Natural killer cell treated with Interleukin-12 subunit alpha and Interleukin-12 subunit beta and Interleukin-15 and Interleukin-18, amount 100 ng/mL, for 72 hours (primary cell): ENCODE measurements around the gene TRABD2B. TPM values are rescaled to one million over a fixed set of nuclear protein-coding genes. Genes with fewer than 3 reads are reported as not detected.

Experiments
- ATAC-seq, 2 donors: fragments of 150-1000 bp; cut with Tn5 transposase in 1 of 2; sonication (Bioruptor Pico), chemical (Tn5 transposase) in 1 of 2; 2 replicates each; pipeline ENCODE4 v1.10.0; 2021
- DNase-seq: peaks from one replicate; pipeline ENCODE4 v3.0.0; 2022; ENCODE audit warnings: low spot score
- H3K27ac Mint-ChIP-seq, 2 donors: 1 replicate in 1 of 2; 2 replicates in 1 of 2; pipeline ENCODE4 v1.8.0; 2022; ENCODE audit warnings: mixed read lengths in 2 of 2, mild to moderate bottlenecking in 1 of 2, moderate library complexity in 1 of 2
- H3K27me3 Mint-ChIP-seq, 2 donors: 1 replicate in 1 of 2; 2 replicates in 1 of 2; pipeline ENCODE4 v1.8.0; 2022; ENCODE audit warnings: mixed read lengths in 2 of 2
- H3K36me3 Mint-ChIP-seq: one replicate; pipeline ENCODE4 v1.8.0; 2022; ENCODE audit warnings: mixed read lengths
- H3K4me1 Mint-ChIP-seq, 2 donors: 1 replicate in 1 of 2; 2 replicates in 1 of 2; pipeline ENCODE4 v1.8.0; 2022; ENCODE audit warnings: low read depth in 2 of 2, mixed read lengths in 2 of 2, mild to moderate bottlenecking in 1 of 2
- H3K4me3 Mint-ChIP-seq: one replicate; pipeline ENCODE4 v1.8.0; 2022; ENCODE audit warnings: mixed read lengths
- H3K9me3 Mint-ChIP-seq: 2 replicates; pipeline ENCODE4 v1.8.0; 2022; ENCODE audit warnings: mixed read lengths
- total RNA-seq, 2 donors: library from RNA; stranded (reverse); gene quantifications; one replicate each; pipeline ENCODE4 v1.2.3, GENCODE V29; 2022

TRABD2B gene
- total RNA-seq, 2 donors from 2014 or later, result not detected

- no peaks in the 10 kb centered on the region for H3K36me3 Mint-ChIP-seq
- H3K4me3 Mint-ChIP-seq, result no peak overlapping the region
- no peak overlapping the region for H3K27ac Mint-ChIP-seq
- DNase-seq (no peak), ATAC-seq (no peak)
- no peaks in the 10 kb centered on the region for H3K4me1 Mint-ChIP-seq
- no peaks in the 10 kb centered on the region for H3K9me3 Mint-ChIP-seq
- peaks cover 12 to 19% of the 10 kb centered on the region in 2 donors for H3K27me3 Mint-ChIP-seq
Measured at GRCh38 chr1:48006264-48006663, 9.1 kb upstream of the TRABD2B start.

GRCh38 chr1:48005253-48006117 is 8.3 kb upstream of the TRABD2B start:
- Mint-ChIP-seq H3K9me3 (no peaks in the 10 kb centered on the region), H3K27me3 (peaks cover 9 to 14% of the 10 kb centered on the region in 2 donors), H3K36me3 (no peaks in the 10 kb centered on the region), H3K4me1 (no peaks in the 10 kb centered on the region), H3K4me3 (no peak overlapping the region), H3K27ac (no peak overlapping the region)
- DNase-seq (no peak), ATAC-seq (no peak)

- peaks cover 15 to 30% of the 10 kb centered on the region in 2 donors for H3K27me3 Mint-ChIP-seq
- no peaks in the 10 kb centered on the region for H3K36me3 Mint-ChIP-seq
- H3K9me3 Mint-ChIP-seq, result no peaks in the 10 kb centered on the region
- no peaks in the 10 kb centered on the region for H3K4me1 Mint-ChIP-seq
- DNase-seq (no peak), ATAC-seq (no peak)
- no peak overlapping the region for H3K27ac Mint-ChIP-seq
- H3K4me3 Mint-ChIP-seq, result no peak overlapping the region
Measured at GRCh38 chr1:48003741-48004531, 6.8 kb upstream of the TRABD2B start.

DNA sequence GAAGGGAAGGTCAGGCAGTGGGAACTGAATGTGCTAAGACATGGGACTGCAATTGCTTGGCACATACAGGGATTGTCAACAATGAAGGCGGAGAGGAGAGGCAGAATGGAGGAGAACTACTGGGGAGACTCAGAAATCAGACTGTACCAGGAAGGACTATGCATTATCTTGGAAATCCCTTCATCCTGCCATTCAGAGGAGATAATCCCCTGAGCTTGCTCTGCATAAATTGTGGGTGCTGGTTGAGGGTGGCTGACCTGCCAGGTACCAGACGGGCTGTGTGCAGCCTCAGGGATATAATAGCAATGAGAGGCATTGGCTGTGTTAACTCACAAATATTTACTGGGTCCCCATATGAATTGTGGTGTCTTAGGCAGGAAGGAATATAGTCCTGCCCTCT is 5.0 kb upstream of the TRABD2B start:
- Mint-ChIP-seq H3K36me3 (no peaks in the 10 kb centered on the region), H3K4me3 (no peak overlapping the region), H3K27ac (no peak overlapping the region), H3K9me3 (no peaks in the 10 kb centered on the region), H3K27me3 (peaks cover 24 to 43% of the 10 kb centered on the region in 2 donors), H3K4me1 (no peaks in the 10 kb centered on the region)
- ATAC-seq, result no peak
- DNase-seq, result no peak

DNA sequence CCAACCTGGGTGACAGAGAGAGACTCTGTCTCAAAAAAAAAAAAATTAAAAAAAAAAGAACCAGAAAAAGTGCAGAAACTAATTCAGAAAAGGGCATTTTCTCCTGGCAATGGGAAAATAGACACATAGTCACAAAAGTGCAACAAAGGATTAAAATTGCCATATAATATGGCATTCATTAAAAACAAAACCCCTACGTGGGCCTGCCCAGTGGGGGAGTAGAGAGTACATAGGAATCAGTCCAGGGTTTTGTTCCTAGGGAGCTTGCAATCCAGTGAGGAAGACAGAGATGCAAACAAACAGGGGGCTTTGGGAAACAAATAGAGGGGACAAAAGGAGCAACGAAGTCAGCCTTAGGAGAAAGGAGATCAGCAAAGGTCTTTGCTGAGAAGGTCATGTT is 4.5 kb upstream of the TRABD2B start:
- H3K9me3 Mint-ChIP-seq, result no peaks in the 10 kb centered on the region
- H3K4me1 Mint-ChIP-seq, result no peaks in the 10 kb centered on the region
- no peaks in the 10 kb centered on the region for H3K36me3 Mint-ChIP-seq
- no peak overlapping the region for H3K27ac Mint-ChIP-seq
- H3K27me3 Mint-ChIP-seq, result peaks cover 23 to 43% of the 10 kb centered on the region in 2 donors
- no peak for DNase-seq
- no peak overlapping the region for H3K4me3 Mint-ChIP-seq
- ATAC-seq, result no peak

DNA sequence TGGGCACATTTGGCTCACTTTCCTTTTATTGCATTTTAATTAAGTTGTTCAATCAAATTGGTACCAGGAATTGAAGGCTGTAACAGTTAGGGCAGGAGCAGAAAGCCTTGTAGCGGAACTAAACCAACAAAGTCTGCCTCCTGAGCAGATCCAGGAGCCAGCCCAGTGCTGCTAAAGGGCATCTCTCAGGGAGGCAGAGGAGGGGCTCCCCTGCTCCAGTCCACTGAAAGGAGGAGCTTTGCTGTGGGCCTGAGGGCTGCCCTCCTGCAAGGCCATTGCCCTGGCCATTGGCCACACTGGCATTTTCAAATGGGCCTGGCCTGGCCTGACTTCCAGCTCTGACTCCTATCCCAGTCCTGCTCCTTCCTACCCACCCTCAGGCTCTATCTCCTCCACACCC is 3.7 kb upstream of the TRABD2B start:
- peaks cover 4 to 6% of the 10 kb centered on the region in 2 donors for H3K4me1 Mint-ChIP-seq
- H3K27ac Mint-ChIP-seq, result no peak overlapping the region

GRCh38 chr1:47999097-47999496 is 1.9 kb upstream of the TRABD2B start:
- H3K4me1 Mint-ChIP-seq, result peaks cover 6 to 8% of the 10 kb centered on the region in 2 donors
- H3K9me3 Mint-ChIP-seq, result no peaks in the 10 kb centered on the region
- no peak overlapping the region for H3K4me3 Mint-ChIP-seq
- H3K27me3 Mint-ChIP-seq, result peaks cover 37 to 68% of the 10 kb centered on the region in 2 donors
- H3K36me3 Mint-ChIP-seq, result no peaks in the 10 kb centered on the region
- DNase-seq (no peak), ATAC-seq (no peak)
- H3K27ac Mint-ChIP-seq, result no peak overlapping the region

More for the DNA sequence above, 3.7 kb upstream of the TRABD2B start:
- no peaks in the 10 kb centered on the region for H3K36me3 Mint-ChIP-seq
- DNase-seq (no peak), ATAC-seq (no peak)
- peaks cover 28 to 50% of the 10 kb centered on the region in 2 donors for H3K27me3 Mint-ChIP-seq
- H3K9me3 Mint-ChIP-seq, result no peaks in the 10 kb centered on the region
- no peak overlapping the region for H3K4me3 Mint-ChIP-seq

DNA sequence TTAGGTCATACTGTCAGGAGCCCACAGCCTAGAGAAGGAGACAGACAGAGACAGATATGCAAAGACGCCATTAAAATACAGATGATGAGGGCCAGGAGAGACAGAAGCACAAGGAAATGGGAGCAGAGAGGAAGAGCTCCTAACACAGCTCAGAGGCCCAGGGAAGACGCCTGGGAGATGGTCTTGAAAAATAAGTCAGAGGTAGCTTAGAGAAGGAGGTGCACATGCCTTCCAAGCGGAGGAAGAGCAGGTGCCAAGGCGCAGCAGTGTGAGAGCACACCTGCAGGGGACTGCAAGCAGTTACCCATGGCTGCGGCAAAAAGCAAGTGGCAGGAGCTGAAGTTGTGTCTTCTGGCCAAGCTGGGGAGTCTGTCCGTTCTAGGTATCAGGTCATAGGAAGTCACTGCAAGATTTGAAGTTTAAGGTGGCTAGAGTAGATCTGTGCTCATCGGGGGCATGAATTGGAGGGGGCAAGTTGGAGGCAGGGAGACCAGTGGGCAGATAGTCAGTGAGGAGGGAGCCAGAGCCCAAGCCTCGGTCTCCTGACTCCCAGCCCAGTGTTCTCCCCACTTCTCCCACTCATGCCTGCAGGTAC is 1.3 kb upstream of the TRABD2B start:
- ATAC-seq, result no peak
- Mint-ChIP-seq H3K4me1 (peaks cover 6 to 8% of the 10 kb centered on the region in 2 donors), H3K9me3 (no peaks in the 10 kb centered on the region), H3K27ac (no peak overlapping the region), H3K4me3 (no peak overlapping the region), H3K36me3 (no peaks in the 10 kb centered on the region), H3K27me3 (peaks cover 37 to 73% of the 10 kb centered on the region in 2 donors)
- DNase-seq, result no peak

DNA sequence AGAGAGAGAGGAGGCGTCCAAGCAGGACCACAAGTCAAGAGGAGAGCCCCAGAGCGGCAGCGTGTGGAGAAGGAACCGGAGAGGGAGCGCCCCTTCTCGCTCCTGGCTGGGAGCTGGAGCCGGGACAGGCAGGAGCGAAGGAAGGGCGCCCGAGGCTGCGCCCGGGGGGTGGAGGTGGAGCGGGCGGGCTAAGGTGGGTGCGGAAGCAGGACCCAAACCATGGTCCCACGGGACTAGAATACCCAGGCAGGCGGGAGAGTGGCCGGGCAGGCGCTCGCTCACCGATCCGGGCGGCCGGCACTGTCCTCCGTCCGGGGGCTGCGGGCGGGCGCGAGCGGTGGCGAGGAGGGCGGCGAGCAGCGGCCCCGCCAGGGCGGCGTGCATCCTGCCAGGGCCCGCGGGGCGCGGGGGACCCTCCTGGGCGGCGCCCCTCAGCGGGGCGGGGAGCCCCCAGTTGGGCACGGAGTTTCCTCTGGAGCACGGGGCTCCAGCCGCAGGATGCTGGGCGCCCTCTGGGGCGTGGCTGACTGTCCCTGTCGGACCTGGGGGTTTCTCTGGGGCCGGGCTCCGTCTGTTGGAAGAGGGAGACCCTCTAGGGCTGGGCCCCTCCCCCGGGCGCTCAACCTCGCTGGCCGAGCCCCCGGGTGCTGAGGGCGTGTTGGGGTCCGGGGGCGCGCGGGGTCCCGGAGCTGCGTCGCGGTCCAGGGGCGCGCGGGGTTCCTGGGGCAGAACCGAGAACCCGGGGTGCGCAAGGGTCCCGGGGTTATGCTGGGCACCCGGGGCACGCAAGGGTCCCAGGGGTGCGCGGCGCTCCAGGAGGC is 569 bp downstream of the TRABD2B start:
- no peaks in the 10 kb centered on the region for H3K9me3 Mint-ChIP-seq
- no peaks in the 10 kb centered on the region for H3K36me3 Mint-ChIP-seq
- ATAC-seq, result no peak
- H3K4me3 Mint-ChIP-seq, result peak overlapping the region; percentile 77
- H3K4me1 Mint-ChIP-seq, result peaks cover 6 to 8% of the 10 kb centered on the region in 2 donors
- no peak for DNase-seq
- peaks cover 37 to 71% of the 10 kb centered on the region in 2 donors for H3K27me3 Mint-ChIP-seq
- H3K27ac Mint-ChIP-seq, result no peak overlapping the region

- Mint-ChIP-seq H3K27me3 (peaks cover 40 to 76% of the 10 kb centered on the region in 2 donors), H3K36me3 (no peaks in the 10 kb centered on the region), H3K4me1 (peaks cover 6 to 8% of the 10 kb centered on the region in 2 donors), H3K27ac (no peak overlapping the region), H3K4me3 (peak overlapping the region; percentile 77), H3K9me3 (no peaks in the 10 kb centered on the region)
- ATAC-seq (no peak), DNase-seq (no peak)
Measured at GRCh38 chr1:47996060-47996405, 1.2 kb downstream of the TRABD2B start.

DNA sequence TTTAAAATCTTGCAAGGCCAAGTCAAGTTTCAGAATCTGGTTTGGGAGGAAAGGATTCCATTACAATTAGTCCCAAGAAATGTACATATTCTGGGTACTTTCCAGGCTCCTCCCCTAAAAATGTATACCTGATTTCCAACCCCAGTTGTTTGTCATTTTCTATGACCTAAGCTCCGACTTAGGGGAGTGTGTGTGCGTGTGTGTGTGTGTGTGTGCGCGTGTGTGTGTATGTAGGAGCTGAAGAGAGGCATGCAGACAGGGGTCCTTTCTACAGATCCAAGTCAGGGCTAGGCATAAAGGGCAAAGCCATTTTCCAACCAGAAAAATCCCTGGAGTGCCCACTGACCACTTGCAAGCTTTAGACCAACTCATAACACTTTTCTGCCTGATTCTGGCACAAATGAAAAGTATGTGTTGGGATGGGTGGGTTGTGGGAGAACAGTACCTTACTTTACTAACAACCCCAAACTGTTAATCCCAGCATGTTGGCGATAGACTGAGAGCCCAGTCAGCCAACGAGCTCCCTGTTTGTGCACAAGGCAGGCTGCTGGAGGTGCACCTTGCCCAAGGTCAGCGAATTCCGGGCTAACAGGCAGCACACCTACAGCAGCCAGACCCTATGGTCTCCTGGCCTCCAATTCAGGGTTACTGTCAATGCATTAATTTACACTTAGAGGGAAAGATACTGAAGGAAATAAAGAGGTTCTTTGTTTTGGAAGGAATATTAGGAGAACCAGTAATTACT is 1.7 kb downstream of the TRABD2B start:
- H3K4me3 Mint-ChIP-seq, result peak overlapping the region; percentile 77
- H3K27ac Mint-ChIP-seq, result no peak overlapping the region
- no peaks in the 10 kb centered on the region for H3K36me3 Mint-ChIP-seq
- no peak for ATAC-seq
- no peak for DNase-seq
- no peaks in the 10 kb centered on the region for H3K9me3 Mint-ChIP-seq
- H3K4me1 Mint-ChIP-seq, result peaks cover 6 to 8% of the 10 kb centered on the region in 2 donors
- H3K27me3 Mint-ChIP-seq, result peaks cover 44 to 76% of the 10 kb centered on the region in 2 donors

GRCh38 chr1:47993881-47994625 is 3.1 kb downstream of the TRABD2B start:
- Mint-ChIP-seq H3K27me3 (peaks cover 42 to 67% of the 10 kb centered on the region in 2 donors), H3K4me1 (peaks cover 6 to 8% of the 10 kb centered on the region in 2 donors), H3K4me3 (no peak overlapping the region), H3K27ac (no peak overlapping the region), H3K9me3 (no peaks in the 10 kb centered on the region), H3K36me3 (no peaks in the 10 kb centered on the region)
- no peak for DNase-seq
- ATAC-seq, result no peak
